HG02588 (cell line): ENCODE results near the gene PDK2.

Experiments
- ATAC-seq: cut with Tn5 transposase; IDR thresholded peaks from one replicate; pipeline ENCODE4 v1.9.1; 2021; ENCODE audit warnings: mild to moderate bottlenecking, moderate library complexity; ENCODE audit not compliant: unreplicated experiment

Gene PDK2

DNA sequence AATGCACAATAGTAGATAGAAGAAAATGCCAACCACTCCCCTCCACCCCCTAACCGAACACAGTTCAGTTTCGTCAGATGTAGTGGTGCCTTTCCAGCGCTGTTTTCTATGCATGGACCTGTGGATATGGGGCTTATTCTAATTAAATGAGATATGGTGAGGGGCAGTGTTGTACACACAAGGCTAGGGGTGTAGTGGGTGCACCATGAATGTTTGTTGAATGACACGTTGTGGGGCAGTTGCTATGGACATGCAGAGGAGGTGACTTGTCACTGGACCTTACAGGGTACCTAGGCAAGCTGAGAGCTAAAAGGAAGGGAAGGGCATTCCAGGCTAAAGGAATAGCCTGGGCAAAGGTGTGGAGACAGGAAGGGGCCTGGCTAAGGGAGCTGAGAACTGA, 3.4 kb downstream of the PDK2 start:
- no peak for ATAC-seq

DNA sequence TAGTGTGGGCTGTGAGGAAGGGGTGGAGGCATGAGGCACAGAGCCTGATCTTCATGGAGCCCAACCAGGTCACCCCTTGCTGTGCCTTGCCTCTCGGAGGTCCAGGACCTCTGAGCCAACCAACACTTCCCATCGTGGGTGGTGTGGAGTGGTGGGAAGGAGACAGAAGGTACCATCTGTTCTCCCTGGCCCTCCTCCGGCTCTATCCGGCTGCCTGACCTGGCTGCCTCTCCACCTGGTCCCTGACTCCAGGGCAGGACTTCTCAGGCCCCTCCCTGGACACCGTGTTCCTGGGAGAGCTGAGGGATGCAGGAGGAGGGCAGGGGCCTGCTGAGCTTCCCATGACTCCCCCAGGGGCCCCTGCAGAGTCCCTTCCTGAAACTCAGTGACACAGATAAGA, 3.9 kb downstream of the PDK2 start:
- no peak for ATAC-seq

DNA sequence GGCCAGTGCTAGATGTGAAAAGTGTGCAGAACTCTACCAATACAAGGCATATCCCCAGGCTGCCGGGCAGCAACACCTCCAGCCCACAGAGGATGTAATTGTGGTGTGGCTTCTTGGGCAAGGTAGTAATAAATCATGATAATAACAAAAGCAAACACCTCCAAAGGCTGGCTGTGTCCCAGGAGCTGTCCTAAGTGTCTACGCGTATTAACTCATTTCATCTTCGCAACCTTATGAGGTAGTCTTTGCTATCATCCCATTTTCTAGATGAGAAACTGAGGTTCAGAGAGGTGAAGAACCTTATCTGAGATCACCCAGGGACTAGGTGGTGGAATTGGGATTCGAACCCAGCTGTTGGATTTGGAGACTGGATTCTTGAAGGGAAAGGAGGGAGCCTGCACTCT, 5.3 kb downstream of the PDK2 start:
- no peak for ATAC-seq

DNA sequence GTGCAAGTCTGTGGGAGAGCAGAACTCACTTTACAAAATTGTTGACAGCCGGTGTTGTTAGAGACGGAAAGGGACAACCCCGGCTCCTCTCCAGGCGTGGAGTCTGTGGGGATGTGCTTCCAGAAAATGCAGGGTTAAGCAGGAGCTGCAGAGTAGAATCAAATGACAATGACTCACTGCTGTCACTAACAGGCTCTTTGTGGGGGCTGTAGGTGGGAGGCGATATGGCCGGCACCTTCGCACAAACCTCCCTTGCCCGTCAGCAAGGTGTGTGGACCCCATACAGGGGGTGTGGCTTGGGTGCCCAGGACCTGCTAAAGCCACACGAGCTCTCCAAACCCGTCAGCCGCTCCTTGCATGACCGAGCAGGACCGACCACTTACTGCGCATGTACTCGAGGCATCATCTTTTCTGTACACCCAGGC, 5.8 kb downstream of the PDK2 start:
- no peak for ATAC-seq

DNA sequence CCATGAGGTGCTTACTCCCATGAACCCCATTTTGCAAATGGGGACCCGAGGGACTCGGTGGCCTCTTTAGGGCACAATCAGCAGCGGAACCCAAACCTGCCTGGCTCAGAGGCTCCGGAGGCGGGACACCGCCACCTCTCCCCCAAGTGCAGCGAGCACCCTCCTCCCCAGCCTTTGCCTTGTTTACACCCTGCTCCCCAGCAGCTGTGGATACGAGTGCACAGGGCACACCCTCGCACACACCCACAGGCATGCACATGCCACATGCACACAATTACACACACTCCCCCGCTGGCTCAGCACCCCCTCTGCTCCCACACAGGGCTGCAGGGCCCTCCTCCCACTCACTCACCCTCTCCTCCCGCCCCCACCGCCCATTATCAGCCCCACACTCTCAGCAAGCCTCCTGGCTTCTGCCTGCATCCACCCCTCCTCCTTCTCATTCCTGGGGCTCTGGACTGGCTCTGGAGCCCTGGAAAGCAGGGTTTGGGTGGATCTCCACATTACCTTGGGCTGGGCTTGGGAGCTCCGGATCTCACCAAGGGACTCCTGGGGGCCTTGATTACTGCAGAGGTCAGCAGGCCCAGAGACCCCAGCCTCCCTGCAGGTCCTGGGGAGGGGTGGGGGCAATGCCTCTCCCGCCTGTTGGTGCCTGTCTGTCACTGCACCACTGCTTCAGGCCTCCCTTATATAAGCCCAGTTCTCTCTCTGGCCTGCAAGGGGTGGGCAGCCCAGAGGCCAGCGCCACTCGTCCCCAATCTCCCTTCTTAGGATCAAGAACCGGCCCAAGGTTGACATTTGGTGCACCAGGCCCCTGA, 6.4 kb downstream of the PDK2 start:
- ATAC-seq = no peak

DNA sequence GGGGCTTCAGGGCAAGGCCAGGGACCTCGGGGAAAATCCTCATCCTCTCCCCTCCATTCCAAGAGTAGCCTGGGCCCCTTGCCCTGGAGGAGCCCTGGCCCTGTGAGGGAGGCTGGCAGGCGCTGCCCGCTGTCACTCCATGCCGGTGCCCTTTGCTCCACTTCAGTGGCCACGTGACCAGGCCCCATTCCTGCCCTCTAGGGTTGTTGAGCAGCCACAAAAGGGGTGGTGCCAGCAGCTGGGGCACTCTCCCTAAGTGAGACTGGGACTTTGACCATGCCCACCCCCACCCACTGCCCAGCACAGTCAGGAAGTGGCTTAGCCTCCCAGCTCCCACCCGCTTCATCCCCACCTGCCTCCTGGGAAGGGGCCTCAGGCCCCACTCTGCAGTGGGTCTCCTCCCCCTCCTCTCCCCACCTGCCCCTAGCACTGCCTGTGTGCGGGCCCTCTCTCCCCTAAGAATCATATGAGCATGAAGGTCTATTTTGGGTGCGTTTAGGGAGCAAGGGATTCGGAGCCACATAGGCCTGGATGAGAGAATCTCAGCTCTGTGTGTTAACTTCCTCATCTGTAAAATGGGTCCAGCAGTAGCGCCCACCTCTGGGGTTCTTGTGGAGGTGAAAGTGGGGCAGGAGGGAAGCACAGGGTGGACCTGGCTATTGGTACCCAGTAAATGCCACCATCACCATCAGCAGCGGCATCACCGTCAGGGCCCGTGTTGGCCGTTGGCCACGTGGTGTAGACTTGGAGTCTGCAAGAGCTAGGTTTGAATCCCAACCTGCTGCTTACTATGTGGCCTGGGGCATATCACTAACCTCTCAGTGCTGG, 7.2 kb downstream of the PDK2 start:
- ATAC-seq = no peak

DNA sequence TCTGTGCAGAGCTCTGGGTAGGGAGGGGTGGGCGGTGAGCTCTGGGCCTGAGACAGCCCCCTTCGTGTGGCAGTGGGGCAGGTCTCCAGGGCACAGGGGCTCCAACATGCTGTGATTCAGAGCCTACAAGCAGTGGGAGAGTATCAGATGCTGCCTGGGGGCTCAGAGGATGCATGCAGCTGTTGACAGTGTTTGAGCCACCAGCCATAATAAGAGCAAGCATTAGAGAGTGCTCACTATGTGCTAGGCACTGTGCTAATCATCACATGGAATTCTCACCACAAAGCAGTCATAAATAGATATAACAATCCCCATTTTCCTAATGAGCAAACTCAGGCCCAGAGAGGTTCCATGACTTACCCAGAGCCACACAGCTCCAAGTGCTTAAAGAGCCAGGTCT, 8.1 kb downstream of the PDK2 start:
- ATAC-seq = no peak

DNA sequence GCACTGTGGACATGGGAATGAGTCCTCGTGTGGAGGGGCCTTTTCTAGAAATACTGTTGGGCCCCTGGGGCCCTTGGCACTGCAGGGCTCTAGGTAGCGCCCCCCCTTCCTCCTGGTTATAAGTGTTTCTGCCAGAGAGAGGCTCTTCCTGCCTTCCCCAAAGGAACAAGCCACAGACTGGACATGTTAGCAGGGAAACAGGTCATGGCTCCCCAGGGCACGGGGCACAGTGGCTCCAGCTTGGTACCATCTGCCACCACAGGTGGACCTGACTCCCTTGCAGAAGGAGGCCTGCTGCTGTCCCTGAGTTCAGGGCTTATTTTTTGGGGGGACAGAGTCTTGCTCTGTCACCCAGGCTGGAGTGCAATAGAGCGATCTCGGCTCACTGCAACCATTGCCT, 8.8 kb downstream of the PDK2 start:
- ATAC-seq = no peak

DNA sequence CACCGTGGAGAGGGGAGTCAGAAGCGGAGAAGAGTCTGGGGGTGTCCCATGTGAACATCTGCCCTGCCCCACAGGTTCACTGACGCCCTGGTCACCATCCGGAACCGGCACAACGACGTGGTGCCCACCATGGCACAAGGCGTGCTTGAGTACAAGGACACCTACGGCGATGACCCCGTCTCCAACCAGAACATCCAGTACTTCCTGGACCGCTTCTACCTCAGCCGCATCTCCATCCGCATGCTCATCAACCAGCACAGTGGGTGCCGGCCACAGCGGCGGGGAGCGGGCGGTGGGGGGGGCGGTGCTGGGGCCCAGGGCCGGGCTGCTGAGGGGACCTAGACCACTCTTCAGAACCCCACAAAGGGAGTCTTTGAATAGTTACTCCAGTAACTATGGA, 10.7 kb downstream of the PDK2 start:
- no peak for ATAC-seq

DNA sequence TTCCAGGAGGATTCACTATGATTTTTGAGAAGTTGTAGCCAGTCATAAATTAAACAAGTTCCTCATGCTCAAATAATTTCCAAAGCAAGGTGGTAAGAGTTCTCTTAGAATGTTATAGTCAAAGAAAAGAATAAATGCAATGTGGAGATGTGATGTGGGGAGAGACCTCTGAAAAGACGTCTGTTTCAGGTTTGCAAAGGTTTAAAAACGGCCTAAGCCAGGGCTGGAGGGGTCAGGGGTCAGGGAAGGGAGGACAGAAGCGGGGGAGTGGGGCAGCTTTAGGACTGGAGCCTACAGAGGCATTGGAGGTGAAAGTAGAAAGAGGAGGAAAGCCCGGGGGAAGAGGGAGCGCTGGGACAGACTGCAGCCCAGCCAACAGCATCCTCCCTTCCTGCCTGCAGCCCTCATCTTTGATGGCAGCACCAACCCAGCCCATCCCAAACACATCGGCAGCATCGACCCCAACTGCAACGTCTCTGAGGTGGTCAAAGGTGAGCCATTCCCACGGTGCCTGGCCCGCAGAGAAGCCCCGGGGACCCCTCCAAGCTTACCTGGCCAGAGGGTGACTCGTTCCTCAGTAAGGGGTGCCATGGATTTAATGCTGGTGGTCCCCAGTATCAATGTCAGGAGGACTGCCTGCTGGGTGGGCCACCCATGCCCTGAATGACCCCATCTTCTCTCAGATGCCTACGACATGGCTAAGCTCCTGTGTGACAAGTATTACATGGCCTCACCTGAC, 11.4 kb downstream of the PDK2 start:
- ATAC-seq = no peak

DNA sequence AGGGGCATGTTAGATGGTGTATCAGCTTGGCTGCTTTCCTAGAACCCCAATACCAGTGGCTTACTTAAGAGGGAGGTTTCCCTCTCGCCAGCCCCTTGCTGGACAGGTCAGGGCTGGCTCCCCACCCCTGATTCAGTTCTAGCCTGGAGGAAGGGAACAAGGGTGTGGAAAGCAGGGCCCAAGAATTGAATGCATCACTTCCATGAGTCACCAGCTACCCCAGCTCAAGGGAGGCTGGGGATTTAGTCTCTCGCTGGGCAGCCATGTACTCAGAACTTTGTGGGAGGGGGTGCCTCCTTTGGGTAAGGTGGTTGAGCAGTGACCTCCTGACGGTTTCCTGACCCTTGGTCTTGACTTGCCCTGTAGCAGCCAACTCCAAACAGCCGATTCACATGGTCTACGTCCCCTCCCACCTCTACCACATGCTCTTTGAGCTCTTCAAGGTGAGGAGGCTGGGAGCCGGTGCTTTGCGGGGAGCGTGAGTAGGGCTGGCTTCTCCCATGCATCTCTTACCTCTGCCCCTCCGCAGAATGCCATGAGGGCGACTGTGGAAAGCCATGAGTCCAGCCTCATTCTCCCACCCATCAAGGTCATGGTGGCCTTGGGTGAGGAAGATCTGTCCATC, 12.8 kb downstream of the PDK2 start:
- no peak for ATAC-seq

DNA sequence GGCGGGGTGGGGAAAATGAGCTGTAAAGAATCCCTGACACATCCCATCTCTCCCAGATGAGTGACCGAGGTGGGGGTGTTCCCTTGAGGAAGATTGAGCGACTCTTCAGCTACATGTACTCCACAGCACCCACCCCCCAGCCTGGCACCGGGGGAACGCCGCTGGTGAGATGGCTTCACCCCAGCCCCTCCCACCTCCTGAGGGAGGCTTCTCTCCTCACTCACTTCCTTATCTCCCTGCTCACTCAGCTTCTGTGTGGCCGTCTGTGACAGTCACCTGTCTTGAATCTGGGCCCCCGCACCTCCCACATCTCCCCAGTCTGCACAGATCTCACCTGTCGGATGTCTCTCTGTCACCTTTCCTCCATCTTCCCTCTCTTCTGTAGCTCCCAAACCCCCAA, 13.4 kb downstream of the PDK2 start:
- no peak for ATAC-seq

DNA sequence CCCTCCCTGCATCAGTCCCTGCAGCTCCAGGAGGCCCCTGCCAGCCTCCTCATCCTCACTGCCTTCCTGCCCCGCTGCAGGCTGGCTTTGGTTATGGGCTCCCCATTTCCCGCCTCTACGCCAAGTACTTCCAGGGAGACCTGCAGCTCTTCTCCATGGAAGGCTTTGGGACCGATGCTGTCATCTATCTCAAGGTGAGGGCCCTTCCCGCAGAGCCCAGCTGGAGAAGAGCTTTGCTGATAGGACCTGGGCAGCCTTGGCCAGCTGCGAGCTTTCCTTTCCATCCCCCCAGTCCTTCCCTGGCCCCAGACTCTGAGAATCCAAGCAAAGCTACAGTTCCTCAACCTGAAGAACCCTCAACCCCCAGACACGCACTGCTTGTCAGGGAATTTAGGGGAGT, 14.1 kb downstream of the PDK2 start:
- no peak for ATAC-seq

DNA sequence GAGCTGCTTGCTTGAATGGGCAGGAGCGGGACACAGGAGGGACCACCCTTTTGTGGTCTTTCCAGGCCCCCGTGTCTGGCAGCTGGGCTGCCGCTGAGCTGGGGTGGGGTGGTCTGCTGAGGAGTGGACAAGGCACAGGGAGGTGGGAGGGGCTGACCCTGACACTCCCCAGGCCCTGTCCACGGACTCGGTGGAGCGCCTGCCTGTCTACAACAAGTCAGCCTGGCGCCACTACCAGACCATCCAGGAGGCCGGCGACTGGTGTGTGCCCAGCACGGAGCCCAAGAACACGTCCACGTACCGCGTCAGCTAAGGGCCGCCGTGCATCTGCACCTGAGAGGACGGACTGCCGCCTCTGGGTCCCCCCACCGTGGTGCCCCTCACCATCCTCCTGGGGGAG, 14.6 kb downstream of the PDK2 start:
- no peak for ATAC-seq

DNA sequence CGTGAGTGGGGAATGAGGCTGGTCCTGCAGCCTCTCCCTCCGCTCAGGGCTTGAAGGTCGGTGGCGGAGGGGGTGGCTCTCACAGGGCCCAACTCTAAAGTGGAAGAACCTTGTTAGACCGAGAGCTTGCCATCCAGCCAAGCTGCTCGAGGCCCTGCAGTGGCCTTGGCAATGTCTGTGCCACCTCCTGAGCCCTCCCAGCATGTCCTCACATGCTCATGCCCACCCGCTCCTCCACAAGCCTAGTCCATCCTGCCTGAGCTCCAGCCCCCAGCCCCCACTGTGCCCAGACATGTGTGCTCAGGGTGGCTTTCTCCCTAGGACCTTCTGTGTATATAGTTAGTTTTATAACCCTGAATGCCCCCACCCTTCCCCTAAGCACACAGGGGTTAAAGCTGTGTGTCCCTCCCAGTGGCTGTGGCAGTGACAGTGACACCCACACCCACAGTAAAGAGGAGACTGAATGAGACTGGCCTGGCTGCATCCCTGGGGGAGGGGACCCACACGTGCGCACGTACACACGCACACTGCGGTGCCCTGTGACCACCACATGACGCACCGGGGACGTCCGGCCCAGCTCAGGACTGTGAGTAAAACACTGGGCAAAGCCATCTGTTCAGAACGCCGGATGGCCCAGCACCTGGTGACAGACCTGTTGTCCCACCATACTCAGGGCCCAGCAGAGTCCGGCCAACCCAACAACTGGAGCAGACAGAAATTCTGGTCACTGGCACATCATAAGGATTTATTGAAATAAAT, 15.6 kb downstream of the PDK2 start:
- ATAC-seq = no peak

DNA sequence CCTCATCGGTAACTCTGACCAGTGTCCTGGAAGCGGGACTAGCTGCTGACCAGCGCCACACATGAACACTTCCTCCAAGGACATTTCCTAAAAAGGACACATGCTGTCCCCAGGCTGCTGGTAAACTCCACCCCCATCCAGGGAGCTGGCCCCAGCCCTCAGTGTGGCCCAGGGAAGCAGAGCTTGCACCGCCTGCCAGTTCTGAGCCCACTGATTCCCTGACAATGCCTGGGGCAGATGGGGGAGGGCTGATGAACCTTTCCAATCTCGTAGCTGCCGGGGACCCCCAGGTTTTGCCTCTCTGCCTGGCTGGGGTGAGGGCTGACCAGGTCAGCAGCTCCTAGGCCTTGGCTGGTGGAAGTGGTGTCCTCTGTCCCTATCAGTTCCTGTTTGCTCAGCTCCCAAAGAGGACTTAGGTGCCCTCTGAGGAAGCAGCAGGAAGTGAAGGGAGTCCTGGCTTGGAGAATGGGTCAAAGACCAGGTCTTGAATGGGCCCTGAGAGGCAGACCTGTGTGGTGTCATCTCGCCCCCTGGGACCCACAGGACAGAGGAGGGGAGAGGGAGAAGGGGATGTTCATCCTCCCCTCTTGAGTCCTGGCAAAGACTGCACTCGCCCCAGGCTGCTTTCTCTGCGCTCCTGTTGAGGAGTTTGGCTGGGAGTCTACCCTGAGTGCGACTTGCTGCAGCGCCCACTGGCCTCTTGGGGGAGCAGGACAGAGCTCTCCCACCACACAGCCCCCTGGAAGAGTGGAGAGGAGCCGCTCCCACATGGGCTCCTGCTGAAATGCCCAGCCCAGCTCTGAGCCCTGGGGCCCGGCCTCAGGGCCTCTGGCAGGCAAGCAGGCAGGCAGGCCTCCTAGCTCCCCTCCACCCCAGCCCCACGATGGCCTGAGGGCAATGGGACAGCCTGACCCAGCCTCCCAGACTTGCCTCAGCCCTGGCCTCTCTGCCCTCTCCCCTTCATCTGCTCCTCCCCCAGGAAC, 16.8 kb downstream of the PDK2 start:
- no peak for ATAC-seq

DNA sequence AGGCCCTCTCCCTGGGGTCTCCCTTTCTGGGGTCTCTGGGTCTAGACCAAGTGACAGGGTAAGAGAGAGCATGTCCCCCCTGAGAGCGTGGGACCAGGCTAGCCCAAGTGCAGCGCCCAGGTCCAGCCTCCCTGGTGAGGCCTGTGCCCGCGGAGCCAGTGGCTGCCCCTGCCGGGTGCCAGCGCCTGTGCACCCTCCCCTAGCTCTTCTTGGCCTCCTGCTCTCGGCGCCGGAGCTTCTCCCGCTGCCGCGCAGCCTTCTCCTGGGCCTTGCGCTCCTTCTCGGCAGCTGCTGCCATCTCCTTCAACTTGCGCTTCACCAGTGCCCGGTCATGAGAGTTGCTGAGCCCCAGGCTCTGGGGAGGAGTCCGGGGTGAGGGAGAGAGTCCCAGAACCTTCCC, 17.5 kb downstream of the PDK2 start:
- ATAC-seq = no peak

DNA sequence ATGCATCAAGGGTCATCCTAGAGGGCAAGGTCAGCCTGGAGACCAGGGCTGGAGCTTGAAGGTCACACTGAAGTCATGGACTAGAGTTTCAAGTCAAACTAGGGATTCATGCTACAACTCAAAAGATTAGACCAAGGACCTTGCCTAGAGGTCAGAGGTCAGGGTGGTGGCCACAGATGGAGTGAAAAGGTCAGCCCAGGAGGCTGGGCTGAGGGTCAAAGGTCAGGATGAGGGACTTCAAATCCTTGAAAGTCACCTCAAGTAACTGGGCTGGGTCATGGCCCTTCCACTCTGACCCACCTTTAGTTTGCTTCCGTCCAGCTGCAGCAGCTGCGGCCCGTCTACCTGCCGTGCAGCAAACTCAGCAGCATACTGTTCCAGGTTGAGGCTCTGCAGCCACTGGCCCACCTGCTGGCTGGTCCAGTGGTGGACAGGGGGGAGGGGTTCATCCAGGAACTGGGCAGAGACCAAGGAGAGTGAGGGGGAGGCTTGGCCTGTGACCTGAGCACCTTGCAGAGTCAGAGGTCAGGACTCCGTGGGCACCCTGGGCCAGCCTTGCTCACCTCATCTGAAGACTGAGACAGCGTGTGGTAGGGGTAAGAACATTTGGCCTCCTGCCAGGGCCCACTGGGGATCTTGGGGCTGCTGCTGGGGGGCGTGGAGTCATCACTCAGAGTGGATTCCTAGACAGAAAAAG, 18.6 kb downstream of the PDK2 start:
- no peak for ATAC-seq

DNA sequence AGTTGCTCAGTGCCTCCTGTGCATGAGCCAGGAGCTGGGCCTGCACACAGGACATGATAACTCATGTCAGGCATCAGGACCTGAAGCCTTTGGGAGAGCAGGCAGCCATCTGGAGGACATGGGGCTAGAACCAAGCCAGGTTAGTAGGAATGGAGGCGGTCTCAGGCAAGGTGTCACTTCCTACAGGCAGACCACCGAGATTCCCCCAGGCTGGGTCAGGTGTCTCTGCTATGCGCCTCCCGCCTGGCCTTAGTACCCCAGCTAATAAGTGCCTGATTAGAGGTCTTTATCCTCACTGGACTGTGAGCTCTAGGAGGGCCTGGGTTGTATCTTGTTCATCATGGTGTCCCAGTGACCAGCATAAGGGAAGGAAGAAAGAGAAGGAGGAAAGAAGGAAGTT, 19.2 kb downstream of the PDK2 start:
- no peak for ATAC-seq
